HG03575 (cell line): Measurements from ENCODE around the gene NID1.
"Not testable (repeated sequence)": the region's sequence is repeated elsewhere in the genome, so short reads cannot be mapped to it uniquely, and the experiment has no call there.

Experiments
- ATAC-seq: cut with Tn5 transposase; IDR thresholded peaks from one replicate; pipeline ENCODE4 v1.9.1; 2021; ENCODE audit not compliant: unreplicated experiment, insufficient number of reproducible peaks, low FRiP score; ENCODE audit errors: extremely low read depth

Gene NID1

DNA sequence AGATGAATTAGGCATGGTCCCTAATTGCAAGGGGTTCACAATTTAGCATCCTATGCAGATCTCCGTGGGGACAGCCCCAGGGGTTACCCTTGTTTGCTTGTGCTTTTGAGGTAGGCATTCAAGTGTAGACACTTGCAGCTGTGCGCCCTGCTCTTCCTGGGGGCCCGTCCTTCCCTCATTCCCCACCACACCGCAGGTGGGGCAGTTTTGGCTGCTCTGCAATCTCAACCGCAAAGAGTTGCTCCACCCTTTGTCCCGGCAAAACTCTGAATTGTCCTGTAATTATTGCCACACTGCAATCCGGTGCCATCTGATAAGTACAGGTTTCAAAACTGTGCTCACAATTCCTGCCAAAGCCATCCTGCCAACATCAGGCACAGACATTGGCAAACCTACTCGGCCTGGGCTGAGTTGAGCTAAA, 132.8 kb downstream of the NID1 start:
- ATAC-seq: no peak

DNA sequence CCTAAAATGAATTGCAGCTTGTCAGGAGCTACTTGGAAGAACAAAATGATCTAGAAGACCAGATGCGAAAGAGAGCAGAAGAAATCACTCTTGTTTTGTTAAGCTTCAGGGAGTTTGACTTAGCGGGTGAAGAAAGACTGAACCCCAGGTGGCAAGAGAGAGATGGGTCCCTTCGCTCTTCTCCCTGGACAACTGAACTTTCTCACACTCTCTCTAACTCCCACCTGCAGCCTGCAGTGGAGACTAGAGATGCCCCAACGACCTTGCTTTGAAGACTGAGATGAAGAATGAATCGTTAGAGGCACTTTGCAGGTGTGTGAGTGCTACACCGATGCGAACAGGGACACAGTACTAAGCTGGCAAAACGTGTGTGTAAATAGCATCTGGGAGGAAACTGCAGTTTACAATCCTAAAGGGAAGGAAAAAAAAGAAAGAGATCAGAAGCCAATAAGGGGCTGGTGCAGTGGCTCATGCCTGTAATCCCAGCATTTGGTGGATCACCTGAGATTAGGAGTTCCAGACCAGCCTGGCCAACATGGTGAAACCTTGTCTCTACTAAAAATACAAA, 133.6 kb downstream of the NID1 start:
- ATAC-seq: no peak

DNA sequence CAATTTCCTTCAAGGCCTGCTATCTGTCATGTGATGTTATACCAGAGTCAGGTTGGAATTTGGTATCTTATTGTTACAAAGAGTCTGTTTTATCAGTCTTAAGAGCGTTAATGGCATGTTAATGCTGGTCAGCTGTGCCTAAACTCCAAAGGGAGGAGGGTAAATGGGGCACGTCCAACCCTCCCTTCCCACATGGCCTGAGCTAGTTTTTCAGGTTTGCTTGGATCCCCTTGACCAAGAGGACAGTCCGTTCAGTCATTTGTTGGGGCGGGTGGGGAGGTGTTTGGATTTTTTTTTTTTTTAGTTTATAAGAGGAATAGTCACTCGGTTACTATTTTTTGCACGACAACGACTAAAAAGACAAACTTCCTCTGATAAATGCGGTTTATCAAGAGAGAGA, 134.3 kb downstream of the NID1 start:
- ATAC-seq: no peak

DNA sequence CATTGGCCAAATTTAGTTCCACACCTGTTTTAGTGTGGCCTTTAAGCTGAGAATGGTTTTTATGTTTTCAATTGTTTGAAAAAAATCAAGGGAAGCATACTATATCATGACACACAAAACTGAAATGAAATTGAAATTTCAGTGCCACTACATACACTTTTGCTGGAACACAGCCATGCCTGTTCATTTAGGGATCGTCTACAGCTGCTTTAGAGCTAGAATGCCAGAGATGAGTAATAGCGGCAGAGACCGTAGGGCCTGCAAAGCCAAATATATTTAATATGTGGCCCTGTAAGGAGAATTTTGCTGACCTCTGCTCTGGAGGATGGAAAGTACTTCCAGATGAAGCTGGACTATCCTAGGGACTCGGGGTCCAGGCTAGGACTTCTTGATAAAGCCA, 135.7 kb downstream of the NID1 start:
- ATAC-seq: no peak

DNA sequence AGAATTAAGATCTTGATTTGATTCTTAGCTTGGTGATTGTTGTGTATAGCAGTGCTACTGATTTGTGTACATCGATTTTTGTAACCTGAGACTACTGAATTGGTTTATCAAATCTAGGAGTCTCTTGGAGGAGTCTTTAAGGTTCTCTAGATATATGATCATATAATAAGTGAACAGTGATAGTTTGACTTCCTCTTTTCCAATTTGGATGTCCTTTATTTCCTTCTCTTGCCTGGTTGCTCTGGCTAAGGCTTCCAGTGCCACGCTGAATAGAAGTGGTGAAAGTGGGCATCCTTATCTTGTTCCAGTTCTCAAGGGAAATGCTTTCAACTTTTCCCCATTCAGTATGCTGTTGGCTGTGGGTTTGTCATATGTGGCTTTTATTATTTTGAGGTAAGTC, 136.7 kb downstream of the NID1 start:
- no peak for ATAC-seq

DNA sequence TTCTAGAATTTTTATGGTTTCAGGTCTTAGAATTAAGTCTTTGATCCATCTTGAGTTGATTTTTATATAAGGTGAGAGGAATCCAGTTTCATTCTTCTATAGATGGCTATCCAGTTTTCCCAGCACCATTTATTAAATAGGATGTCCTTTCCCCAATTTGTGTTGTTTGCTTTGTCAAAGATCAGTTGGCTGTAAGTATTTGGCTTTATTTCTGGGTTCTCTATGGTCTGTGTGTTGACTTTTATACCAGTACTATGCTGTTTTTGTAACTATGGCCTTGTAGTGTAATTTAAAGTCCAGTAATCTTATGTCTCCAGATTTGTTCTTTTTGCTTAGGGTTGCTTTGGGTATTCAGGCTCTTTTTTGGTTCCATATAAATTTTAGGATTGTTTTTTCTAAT, 137.3 kb downstream of the NID1 start:
- ATAC-seq: not testable (repeated sequence)
